Bronchus fibroblast of lung (primary cell): Measurements from ENCODE around the gene DSPP. TPM values are rescaled to one million over a fixed set of nuclear protein-coding genes. Genes with fewer than 3 reads are reported as not detected.

Experiments used
- total RNA-seq: library from RNA; depleted of rRNA; stranded (reverse); fragments of >200 nt; gene quantifications from 2 replicates; pipeline ENCODE4 v1.2.3, GENCODE V29; 2015

DSPP gene
- not detected in 2 replicates for total RNA-seq

DNA sequence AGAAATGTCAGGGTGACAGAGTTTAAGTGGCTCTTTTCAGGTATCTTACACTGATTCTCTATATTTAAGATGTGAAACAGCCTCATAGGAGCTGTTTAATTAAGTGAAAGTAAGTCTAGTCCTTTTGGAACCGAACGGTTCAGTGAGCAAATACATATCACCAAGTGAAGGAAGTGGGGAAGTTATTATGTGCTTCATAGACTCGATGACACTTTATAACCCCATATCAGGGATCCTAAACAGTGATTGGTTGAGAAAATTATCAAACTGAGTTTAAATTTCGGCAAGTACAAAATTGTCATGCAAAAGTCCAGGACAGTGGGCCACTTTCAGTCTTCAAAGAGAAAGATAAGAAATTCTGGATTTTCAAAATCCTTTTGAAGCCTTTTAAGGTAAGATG, at the start of gene DSPP:
DSPP (plus strand) TSS at position 301 of the 400 bp plus-strand sequence. CDS start 2,380 bp downstream, outside the sequence.

DNA sequence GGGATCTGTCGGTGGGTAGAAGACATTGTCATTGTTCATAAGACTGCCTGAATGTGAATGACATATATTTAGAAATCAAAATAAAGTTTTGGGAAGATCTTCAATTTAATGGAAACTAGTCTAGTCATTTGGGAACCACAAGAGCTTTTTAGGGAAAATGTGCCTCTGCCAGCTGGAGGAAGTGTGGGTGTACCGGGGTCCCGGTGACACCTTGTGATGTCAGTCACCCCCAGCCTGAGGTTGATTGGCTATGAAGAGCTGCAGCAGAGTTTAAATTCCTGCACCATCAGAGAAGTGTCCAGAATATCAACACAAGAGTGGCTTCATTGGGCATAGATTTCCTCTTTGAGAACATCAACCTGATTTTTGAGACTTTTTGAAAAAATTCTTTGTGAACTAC, 41.7 kb downstream of the DSPP start, which contains the start of gene DMP1:
DMP1 (plus strand) TSS at position 301 of the 400 bp plus-strand sequence. CDS start 6,213 bp downstream, outside the sequence.

Other genes starting within 250 kb of the DSPP start
- 21.1 and 30.1 TPM in 2 replicates for gene HSD17B11, start 217.3 kb upstream of the DSPP start, total RNA-seq
- 10.6 and 14.3 TPM in 2 replicates for gene NUDT9, start 186.0 kb upstream of the DSPP start, total RNA-seq
- gene SPARCL1, start 79.2 kb upstream of the DSPP start, total RNA-seq = under 0.01 TPM in 1 of 2 replicates, not detected in the other
- not detected in 2 replicates for gene DMP1, start 41.8 kb downstream of the DSPP start, total RNA-seq
- not detected in 2 replicates for gene IBSP, start 191.0 kb downstream of the DSPP start, total RNA-seq
- gene MEPE, start 224.4 kb downstream of the DSPP start, total RNA-seq = not detected in 2 replicates